PC-9 (cell line): ENCODE measurements around the gene UGT1A10.

ENCODE experiments used
- CTCF ChIP-seq: fragments of 200-600 bp; sonication (generic); conservative IDR thresholded peaks from 2 replicates; pipeline ENCODE4 v1.6.1; 2017; ENCODE audit warnings: mixed run types, antibody characterized with exemption, mild to moderate bottlenecking, moderate library complexity
- EZH2 ChIP-seq: fragments of 200-600 bp; sonication (generic); IDR thresholded peaks from 2 replicates; pipeline ENCODE4 v1.8.0; 2017; ENCODE audit warnings: antibody characterized with exemption, low read depth

DNA sequence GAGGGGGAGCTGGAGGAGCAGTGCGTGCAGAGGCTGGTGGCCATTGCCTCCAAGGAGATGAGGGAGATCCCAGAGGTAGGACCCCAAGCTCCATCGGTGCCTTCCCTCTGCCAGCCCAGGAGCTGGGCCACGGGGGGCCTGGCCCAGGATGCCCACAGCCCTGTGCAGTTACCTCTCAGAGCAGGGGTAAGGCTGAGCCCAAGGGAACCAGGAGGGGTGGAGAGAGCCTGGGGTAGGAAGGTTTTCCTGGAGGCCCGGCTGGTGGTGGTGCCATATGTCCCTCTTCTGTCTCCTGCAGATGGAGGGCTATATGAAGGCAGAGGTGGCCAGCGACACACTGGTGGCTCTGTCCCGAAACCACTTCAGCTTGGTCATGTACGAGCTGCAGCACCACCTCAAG lies 153.3 kb downstream of the UGT1A10 start:
- TF ChIP-seq CTCF (no peak), EZH2 (no peak)
